ENCODE results near the gene INTS6. TPM values are rescaled to one million over a fixed set of nuclear protein-coding genes. Genes with fewer than 3 reads are reported as not detected.

The INTS6 gene
- total RNA-seq, 1 experiment from 2014 or later: 27.2 TPM

GRCh38 chr13:51425410-51426042 lies 27.3 kb downstream of the INTS6 start:
- Mint-ChIP-seq H3K9me3 (no peaks in the 10 kb centered on the region), H3K27ac (peak overlapping the region; percentile 85), H3K27me3 (ENCODE audit: low read depth) (no peaks in the 10 kb centered on the region), H3K4me1 (peaks cover 66% of the 10 kb centered on the region), H3K4me3 (peak overlapping the region; percentile 33), H3K36me3 (peaks cover 21% of the 10 kb centered on the region)
- DNase-seq (ENCODE audit: low spot score) (no peak), ATAC-seq (0 out of 2 replicates have a peak, but pooled peaks have one; percentile 32)
- TF ChIP-seq ZNF138 (CRISPR knock-in tag; conservative IDR thresholded peaks at IDR 0.05) (no peak), SOX15 (CRISPR knock-in tag; IDR thresholded peaks at IDR 0.05) (no peak), ZNF423 (CRISPR knock-in tag; IDR thresholded peaks at IDR 0.05) (no peak), NFYB (CRISPR knock-in tag; conservative IDR thresholded peaks at IDR 0.05; ENCODE audit: low read depth) (no peak), ZNF416 (CRISPR knock-in tag; IDR thresholded peaks at IDR 0.05) (no peak), TP53 (CRISPR knock-in tag; IDR thresholded peaks at IDR 0.05) (no peak), GRHL2 (CRISPR knock-in tag; IDR thresholded peaks at IDR 0.05; ENCODE audit: insufficient replicate concordance, severe bottlenecking) (no peak), MAX (CRISPR knock-in tag; IDR thresholded peaks at IDR 0.05) (no peak), ZNF232 (CRISPR knock-in tag; IDR thresholded peaks at IDR 0.05) (no peak), OVOL2 (CRISPR knock-in tag; IDR thresholded peaks at IDR 0.05; ENCODE audit: borderline replicate concordance) (no peak), ELF4 (CRISPR knock-in tag; IDR thresholded peaks at IDR 0.05; ENCODE audit: low read depth) (no peak), CREB1 (CRISPR knock-in tag; IDR thresholded peaks at IDR 0.05) (no peak), SMAD4 (CRISPR knock-in tag; IDR thresholded peaks at IDR 0.05) (no peak), TCF7 (CRISPR knock-in tag; IDR thresholded peaks at IDR 0.05; ENCODE audit: low read depth) (no peak), NR2C2 (CRISPR knock-in tag; IDR thresholded peaks at IDR 0.05) (no peak), NR1H2 (CRISPR knock-in tag; IDR thresholded peaks at IDR 0.05) (no peak)
- TF ChIP-seq, protein P1, sequence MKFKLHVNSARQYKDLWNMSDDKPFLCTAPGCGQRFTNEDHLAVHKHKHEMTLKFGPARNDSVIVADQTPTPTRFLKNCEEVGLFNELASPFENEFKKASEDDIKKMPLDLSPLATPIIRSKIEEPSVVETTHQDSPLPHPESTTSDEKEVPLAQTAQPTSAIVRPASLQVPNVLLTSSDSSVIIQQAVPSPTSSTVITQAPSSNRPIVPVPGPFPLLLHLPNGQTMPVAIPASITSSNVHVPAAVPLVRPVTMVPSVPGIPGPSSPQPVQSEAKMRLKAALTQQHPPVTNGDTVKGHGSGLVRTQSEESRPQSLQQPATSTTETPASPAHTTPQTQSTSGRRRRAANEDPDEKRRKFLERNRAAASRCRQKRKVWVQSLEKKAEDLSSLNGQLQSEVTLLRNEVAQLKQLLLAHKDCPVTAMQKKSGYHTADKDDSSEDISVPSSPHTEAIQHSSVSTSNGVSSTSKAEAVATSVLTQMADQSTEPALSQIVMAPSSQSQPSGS (CRISPR knock-in tag; IDR thresholded peaks at IDR 0.05; ENCODE audit: borderline replicate concordance, low read depth): no peak
- TF ChIP-seq, protein P2, sequence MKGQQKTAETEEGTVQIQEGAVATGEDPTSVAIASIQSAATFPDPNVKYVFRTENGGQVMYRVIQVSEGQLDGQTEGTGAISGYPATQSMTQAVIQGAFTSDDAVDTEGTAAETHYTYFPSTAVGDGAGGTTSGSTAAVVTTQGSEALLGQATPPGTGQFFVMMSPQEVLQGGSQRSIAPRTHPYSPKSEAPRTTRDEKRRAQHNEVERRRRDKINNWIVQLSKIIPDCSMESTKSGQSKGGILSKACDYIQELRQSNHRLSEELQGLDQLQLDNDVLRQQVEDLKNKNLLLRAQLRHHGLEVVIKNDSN (CRISPR knock-in tag; IDR thresholded peaks at IDR 0.05): no peak
- TF ChIP-seq, protein P3, sequence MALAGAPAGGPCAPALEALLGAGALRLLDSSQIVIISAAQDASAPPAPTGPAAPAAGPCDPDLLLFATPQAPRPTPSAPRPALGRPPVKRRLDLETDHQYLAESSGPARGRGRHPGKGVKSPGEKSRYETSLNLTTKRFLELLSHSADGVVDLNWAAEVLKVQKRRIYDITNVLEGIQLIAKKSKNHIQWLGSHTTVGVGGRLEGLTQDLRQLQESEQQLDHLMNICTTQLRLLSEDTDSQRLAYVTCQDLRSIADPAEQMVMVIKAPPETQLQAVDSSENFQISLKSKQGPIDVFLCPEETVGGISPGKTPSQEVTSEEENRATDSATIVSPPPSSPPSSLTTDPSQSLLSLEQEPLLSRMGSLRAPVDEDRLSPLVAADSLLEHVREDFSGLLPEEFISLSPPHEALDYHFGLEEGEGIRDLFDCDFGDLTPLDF (CRISPR knock-in tag; IDR thresholded peaks at IDR 0.05): no peak
- ChIA-PET CTCF (interaction anchor here (1.6 to 1.7 kb wide), 2 partner anchors 139 to 276 kb away, joined by 4 to 5 read pairs; no protein-coding TSS in a partner anchor), POLR2A (no interaction called here)

GRCh38 chr13:51423766-51424165 lies 29.1 kb downstream of the INTS6 start:
- no peaks in the 10 kb centered on the region for H3K27me3 Mint-ChIP-seq (ENCODE audit: low read depth)
- ChIA-PET POLR2A (no interaction called here), CTCF (interaction anchor here (0.5 to 1.7 kb wide), 5 partner anchors 11 to 374 kb away, joined by 4 to 6 read pairs (median 5); no protein-coding TSS in a partner anchor)
- peaks cover 62% of the 10 kb centered on the region for H3K4me1 Mint-ChIP-seq
- H3K27ac Mint-ChIP-seq: no peak overlapping the region
- H3K4me3 Mint-ChIP-seq: no peak overlapping the region
- peaks cover 16% of the 10 kb centered on the region for H3K36me3 Mint-ChIP-seq
- ATAC-seq (no peak), DNase-seq (ENCODE audit: low spot score) (no peak)
- H3K9me3 Mint-ChIP-seq: no peaks in the 10 kb centered on the region
- TF ChIP-seq NR1H2 (CRISPR knock-in tag; IDR thresholded peaks at IDR 0.05) (no peak), IRF2 (CRISPR knock-in tag; IDR thresholded peaks at IDR 0.05; ENCODE audit: borderline replicate concordance, low read depth) (no peak), STAT6 (CRISPR knock-in tag; conservative IDR thresholded peaks at IDR 0.05; ENCODE audit: low read depth) (no peak)
- TF ChIP-seq, protein P4, sequence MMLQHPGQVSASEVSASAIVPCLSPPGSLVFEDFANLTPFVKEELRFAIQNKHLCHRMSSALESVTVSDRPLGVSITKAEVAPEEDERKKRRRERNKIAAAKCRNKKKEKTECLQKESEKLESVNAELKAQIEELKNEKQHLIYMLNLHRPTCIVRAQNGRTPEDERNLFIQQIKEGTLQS (CRISPR knock-in tag; conservative IDR thresholded peaks at IDR 0.05): no peak
- TF ChIP-seq, protein P5, sequence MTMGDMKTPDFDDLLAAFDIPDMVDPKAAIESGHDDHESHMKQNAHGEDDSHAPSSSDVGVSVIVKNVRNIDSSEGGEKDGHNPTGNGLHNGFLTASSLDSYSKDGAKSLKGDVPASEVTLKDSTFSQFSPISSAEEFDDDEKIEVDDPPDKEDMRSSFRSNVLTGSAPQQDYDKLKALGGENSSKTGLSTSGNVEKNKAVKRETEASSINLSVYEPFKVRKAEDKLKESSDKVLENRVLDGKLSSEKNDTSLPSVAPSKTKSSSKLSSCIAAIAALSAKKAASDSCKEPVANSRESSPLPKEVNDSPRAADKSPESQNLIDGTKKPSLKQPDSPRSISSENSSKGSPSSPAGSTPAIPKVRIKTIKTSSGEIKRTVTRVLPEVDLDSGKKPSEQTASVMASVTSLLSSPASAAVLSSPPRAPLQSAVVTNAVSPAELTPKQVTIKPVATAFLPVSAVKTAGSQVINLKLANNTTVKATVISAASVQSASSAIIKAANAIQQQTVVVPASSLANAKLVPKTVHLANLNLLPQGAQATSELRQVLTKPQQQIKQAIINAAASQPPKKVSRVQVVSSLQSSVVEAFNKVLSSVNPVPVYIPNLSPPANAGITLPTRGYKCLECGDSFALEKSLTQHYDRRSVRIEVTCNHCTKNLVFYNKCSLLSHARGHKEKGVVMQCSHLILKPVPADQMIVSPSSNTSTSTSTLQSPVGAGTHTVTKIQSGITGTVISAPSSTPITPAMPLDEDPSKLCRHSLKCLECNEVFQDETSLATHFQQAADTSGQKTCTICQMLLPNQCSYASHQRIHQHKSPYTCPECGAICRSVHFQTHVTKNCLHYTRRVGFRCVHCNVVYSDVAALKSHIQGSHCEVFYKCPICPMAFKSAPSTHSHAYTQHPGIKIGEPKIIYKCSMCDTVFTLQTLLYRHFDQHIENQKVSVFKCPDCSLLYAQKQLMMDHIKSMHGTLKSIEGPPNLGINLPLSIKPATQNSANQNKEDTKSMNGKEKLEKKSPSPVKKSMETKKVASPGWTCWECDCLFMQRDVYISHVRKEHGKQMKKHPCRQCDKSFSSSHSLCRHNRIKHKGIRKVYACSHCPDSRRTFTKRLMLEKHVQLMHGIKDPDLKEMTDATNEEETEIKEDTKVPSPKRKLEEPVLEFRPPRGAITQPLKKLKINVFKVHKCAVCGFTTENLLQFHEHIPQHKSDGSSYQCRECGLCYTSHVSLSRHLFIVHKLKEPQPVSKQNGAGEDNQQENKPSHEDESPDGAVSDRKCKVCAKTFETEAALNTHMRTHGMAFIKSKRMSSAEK (CRISPR knock-in tag; IDR thresholded peaks at IDR 0.05; ENCODE audit: borderline replicate concordance): no peak
